Fibroblast of the aortic adventitia (primary cell): ENCODE data around the gene SLC25A13. TPM values are rescaled to one million over a fixed set of nuclear protein-coding genes. Genes with fewer than 3 reads are reported as not detected.

Source experiments
- DNase-seq: peaks from one replicate; pipeline ENCODE4 v3.0.0-alpha.2; 2010; ENCODE audit warnings: low read depth
- H3K4me3 ChIP-seq: 2 replicates; pipeline ENCODE4 v1.5.1; 2011; ENCODE audit warnings: low read depth, mild to moderate bottlenecking, control low read depth, low read length, moderate library complexity
- total RNA-seq: library from RNA; depleted of rRNA; stranded (reverse); fragments of >200 nt; gene quantifications from 2 replicates; pipeline ENCODE4 v1.2.3, GENCODE V29; 2012; ENCODE audit warnings: low replicate concordance
- TF ChIP-seq, protein P1 (sequence below): IDR thresholded peaks from 2 replicates; pipeline ENCODE4 v1.5.1; 2011; ENCODE audit warnings: mild to moderate bottlenecking, low read length, control low read depth, inconsistent platforms; ENCODE audit not compliant: insufficient read depth

SLC25A13 gene
- total RNA-seq, 1 donor = 14.3 TPM

DNA sequence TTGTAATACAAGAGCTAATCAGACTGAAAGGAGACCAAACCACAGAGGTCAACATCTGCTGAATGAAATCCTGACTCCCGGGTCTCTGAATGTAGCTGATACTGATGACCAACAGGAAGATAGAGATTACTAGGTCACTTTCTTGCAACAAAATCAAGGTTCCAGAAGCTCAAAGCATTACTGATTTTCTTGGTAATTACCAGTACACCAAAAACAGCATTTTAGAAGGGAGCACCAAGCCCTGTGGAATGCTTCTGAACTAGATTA lies 177.7 kb downstream of the SLC25A13 start:
- no peak for DNase-seq

DNA sequence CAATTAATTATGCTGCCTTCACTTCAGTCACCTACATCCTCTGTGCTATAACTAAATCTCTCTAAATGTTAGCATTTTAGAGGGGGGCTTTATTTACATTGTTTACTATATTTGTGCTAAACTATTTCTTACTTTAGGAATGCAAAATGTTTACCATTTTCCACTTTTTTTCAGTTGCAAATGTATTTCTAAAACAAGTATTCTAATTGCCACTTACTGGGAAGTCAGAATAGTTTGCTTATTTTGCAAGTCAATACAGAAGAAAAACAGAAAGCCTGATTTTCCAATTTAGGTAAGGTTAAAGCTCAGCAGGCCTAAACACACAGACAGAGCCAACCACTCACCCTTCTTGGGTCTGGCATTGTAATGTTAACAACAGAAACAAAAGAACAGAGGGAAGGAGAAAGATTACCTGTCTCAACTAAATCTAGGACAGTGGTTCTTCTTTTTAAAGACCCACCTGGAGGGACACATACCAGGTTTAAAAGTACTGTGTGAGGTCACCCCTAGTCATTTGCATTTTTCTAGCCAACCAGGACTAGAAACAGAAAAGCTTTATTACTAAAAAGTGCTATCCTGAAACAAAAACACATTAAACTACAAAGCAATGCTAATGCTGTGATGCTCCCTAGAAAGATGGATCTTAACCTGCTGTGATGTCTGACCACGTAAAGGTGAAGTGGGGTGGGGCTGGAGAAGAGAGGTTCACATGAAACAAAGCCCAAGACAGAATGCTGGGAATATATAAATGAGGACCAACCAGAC lies 178.2 kb downstream of the SLC25A13 start:
- H3K4me3 ChIP-seq = no peak overlapping the region
- DNase-seq = no peak
- TF ChIP-seq, protein P1, sequence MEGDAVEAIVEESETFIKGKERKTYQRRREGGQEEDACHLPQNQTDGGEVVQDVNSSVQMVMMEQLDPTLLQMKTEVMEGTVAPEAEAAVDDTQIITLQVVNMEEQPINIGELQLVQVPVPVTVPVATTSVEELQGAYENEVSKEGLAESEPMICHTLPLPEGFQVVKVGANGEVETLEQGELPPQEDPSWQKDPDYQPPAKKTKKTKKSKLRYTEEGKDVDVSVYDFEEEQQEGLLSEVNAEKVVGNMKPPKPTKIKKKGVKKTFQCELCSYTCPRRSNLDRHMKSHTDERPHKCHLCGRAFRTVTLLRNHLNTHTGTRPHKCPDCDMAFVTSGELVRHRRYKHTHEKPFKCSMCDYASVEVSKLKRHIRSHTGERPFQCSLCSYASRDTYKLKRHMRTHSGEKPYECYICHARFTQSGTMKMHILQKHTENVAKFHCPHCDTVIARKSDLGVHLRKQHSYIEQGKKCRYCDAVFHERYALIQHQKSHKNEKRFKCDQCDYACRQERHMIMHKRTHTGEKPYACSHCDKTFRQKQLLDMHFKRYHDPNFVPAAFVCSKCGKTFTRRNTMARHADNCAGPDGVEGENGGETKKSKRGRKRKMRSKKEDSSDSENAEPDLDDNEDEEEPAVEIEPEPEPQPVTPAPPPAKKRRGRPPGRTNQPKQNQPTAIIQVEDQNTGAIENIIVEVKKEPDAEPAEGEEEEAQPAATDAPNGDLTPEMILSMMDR = no peak

More for the DNA sequence above, 177.7 kb downstream of the SLC25A13 start:
- TF ChIP-seq, protein P1 = no peak
- no peak overlapping the region for H3K4me3 ChIP-seq

DNA sequence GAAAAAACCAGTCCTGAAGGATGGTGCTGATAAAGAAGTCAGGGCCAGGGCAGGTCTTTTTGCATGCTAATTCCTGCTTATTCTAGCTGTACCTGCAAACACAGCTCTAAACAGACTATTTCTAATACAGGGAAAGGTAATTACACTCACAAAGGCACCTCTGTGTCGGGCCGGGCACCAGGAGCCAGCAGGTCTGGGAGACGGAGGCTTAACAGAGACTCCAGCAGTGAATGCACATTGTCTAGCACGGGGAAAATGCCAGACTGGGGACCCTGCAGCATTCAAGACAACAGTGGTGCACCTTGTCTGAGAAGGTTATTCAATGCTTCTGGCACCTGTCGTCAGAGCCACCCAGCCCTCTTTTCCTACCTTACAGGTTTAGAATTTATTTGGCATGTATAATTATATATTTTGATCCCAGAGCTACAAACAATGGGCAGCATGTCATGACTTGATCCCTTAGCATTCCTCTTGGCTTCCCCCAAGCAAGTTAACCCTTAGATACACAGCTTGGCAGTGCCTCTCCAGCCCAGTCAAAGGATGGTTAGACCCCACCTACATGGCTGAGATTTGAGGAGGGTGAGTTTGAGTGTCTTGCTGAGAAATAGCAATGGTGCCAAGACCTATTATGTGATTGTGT lies 185.2 kb downstream of the SLC25A13 start:
- no peak overlapping the region for H3K4me3 ChIP-seq
- DNase-seq = no peak
- TF ChIP-seq, protein P1 = no peak

DNA sequence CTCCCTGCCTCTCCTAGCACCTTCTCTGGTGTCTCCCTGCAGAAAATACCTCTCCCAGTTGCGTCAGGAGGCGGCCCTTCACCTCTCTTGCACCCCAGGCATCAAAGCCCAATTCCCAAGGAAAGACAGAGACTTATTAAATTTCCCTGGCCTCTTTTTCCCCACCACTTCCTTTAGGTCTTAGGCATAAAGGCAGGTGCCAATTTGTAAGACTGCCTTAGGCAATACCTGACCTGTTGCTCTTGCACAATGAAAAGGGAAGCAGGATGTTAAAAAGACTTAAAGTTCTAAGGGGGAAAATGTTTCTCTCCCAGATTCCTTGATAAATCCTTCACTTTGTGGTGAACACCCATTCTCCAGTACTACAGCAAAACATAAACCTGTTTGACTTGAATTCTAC lies 186.7 kb downstream of the SLC25A13 start:
- DNase-seq = no peak
- H3K4me3 ChIP-seq = no peak overlapping the region
- TF ChIP-seq, protein P1 = no peak

DNA sequence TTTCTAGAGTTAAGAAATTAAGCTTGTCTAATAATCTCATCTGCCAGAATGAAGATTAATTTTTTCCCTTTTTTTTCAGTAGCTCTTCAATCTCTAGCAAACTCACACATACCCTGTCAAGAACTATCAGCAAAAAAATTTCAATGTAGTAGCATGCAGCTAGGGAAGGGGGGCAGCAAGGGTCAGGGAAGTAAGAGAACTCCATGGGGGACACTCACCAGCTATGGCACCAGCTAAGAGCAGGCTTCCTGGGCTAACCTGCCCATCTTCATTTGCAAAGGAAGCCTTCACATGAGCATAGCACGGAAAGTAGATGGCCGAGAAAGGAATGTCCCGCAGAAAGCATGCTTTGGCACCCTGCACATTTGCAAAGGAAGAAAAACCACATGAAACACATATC lies 190.4 kb downstream of the SLC25A13 start:
- H3K4me3 ChIP-seq = no peak overlapping the region
- DNase-seq = no peak
- TF ChIP-seq, protein P1 = no peak

DNA sequence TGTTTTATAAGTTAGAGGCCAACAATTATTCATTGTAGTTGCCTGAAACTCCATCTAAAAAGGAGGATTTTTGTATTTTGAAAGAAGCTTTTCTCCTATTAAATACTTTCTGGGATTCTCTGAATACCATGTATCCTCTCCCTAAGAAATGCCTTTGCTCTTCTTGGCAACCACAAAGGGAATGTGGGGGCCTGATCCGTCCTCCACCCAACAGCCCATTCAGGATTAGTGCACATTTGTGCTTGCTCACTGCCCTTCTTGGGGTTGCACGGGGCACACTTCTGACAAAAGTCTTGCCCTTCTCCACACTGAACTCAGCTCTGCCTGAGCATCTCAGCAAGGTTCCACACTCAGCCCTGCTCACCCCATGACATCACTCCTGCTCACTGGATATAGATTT lies 194.2 kb downstream of the SLC25A13 start:
- no peak for DNase-seq
- H3K4me3 ChIP-seq = no peak overlapping the region
- TF ChIP-seq, protein P1 = no peak
